Suprapubic skin (tissue), 3 donors: ENCODE measurements around the gene MATK.

Experiments used
- EP300 ChIP-seq: sonication (generic); formaldehyde crosslinking; IDR thresholded peaks from one replicate; pipeline ENCODE4 v1.6.1; 2017; ENCODE audit warnings: antibody characterized with exemption
- POLR2A ChIP-seq, 2 donors: fragments of 450-650 bp; IDR thresholded peaks; one replicate each; pipeline ENCODE4 v1.6.1; 2017; ENCODE audit warnings: antibody characterized with exemption in 2 of 2, mild to moderate bottlenecking in 2 of 2, moderate library complexity in 2 of 2
- TF ChIP-seq, protein P1 (sequence below), 2 donors: fragments of 200-600 bp in 1 of 2; fragments of 450-650 bp in 1 of 2; sonication (generic) in 1 of 2; IDR thresholded peaks; one replicate each; pipeline ENCODE4 v1.5.1; 2016 to 2019; ENCODE audit warnings: antibody characterized with exemption in 2 of 2, mild to moderate bottlenecking in 1 of 2, moderate library complexity in 1 of 2

DNA sequence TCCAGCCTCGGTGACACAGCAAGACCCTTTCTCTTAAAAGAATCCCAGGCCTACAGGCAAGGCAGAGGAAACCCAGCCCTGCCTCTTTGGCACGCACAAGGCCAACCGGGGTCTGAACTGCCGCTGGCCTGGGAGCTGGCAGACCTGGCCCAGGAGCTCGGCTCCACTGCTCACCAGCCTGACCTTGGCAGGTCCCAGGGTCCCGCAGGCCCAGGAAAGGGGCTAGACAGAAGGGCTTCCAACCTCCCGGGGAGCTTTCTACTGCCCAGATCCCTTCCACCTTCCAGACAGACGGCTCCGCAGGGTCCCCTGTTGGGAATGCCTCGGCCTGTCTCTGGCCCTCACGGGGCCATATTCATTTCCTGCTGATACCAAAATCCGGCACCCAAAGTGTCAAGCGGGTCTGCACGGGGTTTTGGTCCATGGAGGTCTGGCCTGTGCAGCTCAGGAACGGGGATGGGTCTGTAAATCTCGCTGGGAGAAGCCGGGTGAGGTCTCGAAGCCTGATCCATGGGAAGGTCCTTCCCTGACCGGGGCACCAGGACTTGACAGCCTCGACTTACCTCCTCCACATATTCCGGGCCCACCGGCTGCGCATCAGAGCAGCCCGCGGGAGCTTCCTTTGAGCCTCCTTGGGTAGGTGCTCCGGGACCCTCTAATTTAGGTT, 36.6 kb upstream of the MATK start:
- TF ChIP-seq, protein P1, sequence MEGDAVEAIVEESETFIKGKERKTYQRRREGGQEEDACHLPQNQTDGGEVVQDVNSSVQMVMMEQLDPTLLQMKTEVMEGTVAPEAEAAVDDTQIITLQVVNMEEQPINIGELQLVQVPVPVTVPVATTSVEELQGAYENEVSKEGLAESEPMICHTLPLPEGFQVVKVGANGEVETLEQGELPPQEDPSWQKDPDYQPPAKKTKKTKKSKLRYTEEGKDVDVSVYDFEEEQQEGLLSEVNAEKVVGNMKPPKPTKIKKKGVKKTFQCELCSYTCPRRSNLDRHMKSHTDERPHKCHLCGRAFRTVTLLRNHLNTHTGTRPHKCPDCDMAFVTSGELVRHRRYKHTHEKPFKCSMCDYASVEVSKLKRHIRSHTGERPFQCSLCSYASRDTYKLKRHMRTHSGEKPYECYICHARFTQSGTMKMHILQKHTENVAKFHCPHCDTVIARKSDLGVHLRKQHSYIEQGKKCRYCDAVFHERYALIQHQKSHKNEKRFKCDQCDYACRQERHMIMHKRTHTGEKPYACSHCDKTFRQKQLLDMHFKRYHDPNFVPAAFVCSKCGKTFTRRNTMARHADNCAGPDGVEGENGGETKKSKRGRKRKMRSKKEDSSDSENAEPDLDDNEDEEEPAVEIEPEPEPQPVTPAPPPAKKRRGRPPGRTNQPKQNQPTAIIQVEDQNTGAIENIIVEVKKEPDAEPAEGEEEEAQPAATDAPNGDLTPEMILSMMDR (IDR thresholded peaks at IDR 0.05), result no peak
- TF ChIP-seq POLR2A (IDR thresholded peaks at IDR 0.05) (no peak), EP300 (no peak)
